NCI-H1105 (cell line): ENCODE measurements around the gene HRH2.
"Not testable (repeated sequence)": the region's sequence is repeated elsewhere in the genome, so short reads cannot be mapped to it uniquely, and the experiment has no call there.

Experiments
- DNase-seq: peaks from one replicate; lab custom pipeline; 2025; lab: John Stamatoyannopoulos, UW

The HRH2 gene

GRCh38 chr5:175741556-175741955, 83.7 kb downstream of the HRH2 start:
- DNase-seq: no peak

GRCh38 chr5:175742290-175742994, 84.6 kb downstream of the HRH2 start:
- no peak for DNase-seq

- no peak for DNase-seq
Observed at GRCh38 chr5:175743676-175744210, 85.9 kb downstream of the HRH2 start.

GRCh38 chr5:175745210-175745609, 87.3 kb downstream of the HRH2 start:
- DNase-seq: no peak

GRCh38 chr5:175746851-175747250, 89.0 kb downstream of the HRH2 start:
- DNase-seq: no peak

- DNase-seq: no peak
Observed at GRCh38 chr5:175747539-175748060, 89.7 kb downstream of the HRH2 start.

- DNase-seq: no peak
Observed at GRCh38 chr5:175748650-175749049, 90.8 kb downstream of the HRH2 start.

- DNase-seq: no peak
Observed at GRCh38 chr5:175749591-175749990, 91.7 kb downstream of the HRH2 start.

- no peak for DNase-seq
Observed at GRCh38 chr5:175750511-175750931, 92.7 kb downstream of the HRH2 start.

GRCh38 chr5:175751369-175751768, 93.5 kb downstream of the HRH2 start:
- no peak for DNase-seq

GRCh38 chr5:175752826-175753535, 95.1 kb downstream of the HRH2 start:
- no peak for DNase-seq

- DNase-seq: no peak
Observed at GRCh38 chr5:175753536-175754402, 95.9 kb downstream of the HRH2 start.

- DNase-seq: not testable (repeated sequence)
Observed at GRCh38 chr5:175759991-175760390, 102.1 kb downstream of the HRH2 start.
